Measurements from ENCODE around the gene RTP2.

The RTP2 gene

DNA sequence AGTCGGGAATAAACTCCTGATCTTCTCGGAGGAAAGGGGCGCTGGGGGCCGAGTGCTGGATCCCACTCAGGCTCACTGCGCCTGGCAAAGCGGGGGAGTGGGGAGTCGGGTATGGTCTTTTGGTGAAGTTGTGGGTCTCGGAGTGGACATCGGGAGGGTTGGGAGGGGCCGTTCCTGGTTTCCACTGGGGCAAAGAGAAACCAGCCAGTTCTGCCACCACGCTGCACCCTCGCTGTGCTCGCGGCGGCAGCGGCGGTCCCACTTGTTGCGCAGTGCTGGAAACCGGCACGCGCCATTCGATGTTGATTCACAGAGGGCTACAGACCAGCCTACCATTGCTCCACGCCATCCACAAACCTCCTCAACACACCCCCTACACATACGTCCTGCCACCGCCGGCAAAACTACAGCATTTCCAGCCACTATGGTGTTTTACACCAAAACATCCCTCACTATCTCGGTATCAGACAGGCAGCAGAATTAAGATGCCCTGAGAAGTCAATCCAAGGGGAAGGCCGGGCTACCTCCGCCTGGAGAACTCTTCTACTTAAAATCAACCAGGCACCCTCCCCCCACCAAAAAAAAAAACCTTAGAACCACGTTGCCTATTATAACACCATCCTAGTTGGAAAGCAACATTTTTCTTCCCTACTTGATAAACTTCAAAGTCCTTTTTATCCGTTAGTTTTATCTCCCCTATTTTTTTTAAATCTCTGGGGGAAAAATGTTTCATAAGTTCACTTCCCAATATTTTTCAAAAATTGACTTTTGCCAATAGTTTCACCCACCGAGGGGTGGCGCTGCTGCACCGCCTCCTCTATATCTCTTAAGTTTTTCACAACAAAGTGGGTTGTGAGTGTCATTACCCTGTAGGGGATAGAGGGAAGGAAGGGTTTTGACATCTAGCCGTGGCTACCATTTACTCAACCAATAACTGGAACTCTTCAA lies 39.3 kb upstream of the RTP2 start (continued):
- TF ChIP-seq, protein P1, sequence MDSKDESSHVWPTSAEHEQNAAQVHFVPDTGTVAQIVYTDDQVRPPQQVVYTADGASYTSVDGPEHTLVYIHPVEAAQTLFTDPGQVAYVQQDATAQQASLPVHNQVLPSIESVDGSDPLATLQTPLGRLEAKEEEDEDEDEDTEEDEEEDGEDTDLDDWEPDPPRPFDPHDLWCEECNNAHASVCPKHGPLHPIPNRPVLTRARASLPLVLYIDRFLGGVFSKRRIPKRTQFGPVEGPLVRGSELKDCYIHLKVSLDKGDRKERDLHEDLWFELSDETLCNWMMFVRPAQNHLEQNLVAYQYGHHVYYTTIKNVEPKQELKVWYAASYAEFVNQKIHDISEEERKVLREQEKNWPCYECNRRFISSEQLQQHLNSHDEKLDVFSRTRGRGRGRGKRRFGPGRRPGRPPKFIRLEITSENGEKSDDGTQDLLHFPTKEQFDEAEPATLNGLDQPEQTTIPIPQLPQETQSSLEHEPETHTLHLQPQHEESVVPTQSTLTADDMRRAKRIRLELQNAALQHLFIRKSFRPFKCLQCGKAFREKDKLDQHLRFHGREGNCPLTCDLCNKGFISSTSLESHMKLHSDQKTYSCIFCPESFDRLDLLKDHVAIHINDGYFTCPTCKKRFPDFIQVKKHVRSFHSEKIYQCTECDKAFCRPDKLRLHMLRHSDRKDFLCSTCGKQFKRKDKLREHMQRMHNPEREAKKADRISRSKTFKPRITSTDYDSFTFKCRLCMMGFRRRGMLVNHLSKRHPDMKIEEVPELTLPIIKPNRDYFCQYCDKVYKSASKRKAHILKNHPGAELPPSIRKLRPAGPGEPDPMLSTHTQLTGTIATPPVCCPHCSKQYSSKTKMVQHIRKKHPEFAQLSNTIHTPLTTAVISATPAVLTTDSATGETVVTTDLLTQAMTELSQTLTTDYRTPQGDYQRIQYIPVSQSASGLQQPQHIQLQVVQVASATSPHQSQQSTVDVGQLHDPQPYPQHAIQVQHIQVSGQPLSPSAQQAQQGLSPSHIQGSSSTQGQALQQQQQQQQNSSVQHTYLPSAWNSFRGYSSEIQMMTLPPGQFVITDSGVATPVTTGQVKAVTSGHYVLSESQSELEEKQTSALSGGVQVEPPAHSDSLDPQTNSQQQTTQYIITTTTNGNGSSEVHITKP (tag by site-specific recombination; IDR thresholded peaks at IDR 0.05), result peak; percentile 69
- no peak for TF ChIP-seq PRDM1 (tag by site-specific recombination; IDR thresholded peaks at IDR 0.05)
- TF ChIP-seq ZFP69B (tag by site-specific recombination; IDR thresholded peaks at IDR 0.05), result 0 out of 2 replicates have a peak, but pooled peaks have one; percentile 29
- peak; percentile 40 for TF ChIP-seq KLF9 (tag by site-specific recombination; IDR thresholded peaks at IDR 0.05; ENCODE audit: low read depth)
- TF ChIP-seq, protein P2, sequence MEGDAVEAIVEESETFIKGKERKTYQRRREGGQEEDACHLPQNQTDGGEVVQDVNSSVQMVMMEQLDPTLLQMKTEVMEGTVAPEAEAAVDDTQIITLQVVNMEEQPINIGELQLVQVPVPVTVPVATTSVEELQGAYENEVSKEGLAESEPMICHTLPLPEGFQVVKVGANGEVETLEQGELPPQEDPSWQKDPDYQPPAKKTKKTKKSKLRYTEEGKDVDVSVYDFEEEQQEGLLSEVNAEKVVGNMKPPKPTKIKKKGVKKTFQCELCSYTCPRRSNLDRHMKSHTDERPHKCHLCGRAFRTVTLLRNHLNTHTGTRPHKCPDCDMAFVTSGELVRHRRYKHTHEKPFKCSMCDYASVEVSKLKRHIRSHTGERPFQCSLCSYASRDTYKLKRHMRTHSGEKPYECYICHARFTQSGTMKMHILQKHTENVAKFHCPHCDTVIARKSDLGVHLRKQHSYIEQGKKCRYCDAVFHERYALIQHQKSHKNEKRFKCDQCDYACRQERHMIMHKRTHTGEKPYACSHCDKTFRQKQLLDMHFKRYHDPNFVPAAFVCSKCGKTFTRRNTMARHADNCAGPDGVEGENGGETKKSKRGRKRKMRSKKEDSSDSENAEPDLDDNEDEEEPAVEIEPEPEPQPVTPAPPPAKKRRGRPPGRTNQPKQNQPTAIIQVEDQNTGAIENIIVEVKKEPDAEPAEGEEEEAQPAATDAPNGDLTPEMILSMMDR (tag by site-specific recombination; IDR thresholded peaks at IDR 0.05), result 0 out of 2 replicates have a peak, but pooled peaks have one; percentile 26
- no peak for TF ChIP-seq ZNF23 (tag by site-specific recombination; IDR thresholded peaks at IDR 0.05; ENCODE audit: borderline replicate concordance)
- no peak for TF ChIP-seq IKZF3 (tag by site-specific recombination; IDR thresholded peaks at IDR 0.05)
- no peak for TF ChIP-seq ZNF433 (tag by site-specific recombination; IDR thresholded peaks at IDR 0.05; ENCODE audit: low read depth)
- TF ChIP-seq, protein P3, sequence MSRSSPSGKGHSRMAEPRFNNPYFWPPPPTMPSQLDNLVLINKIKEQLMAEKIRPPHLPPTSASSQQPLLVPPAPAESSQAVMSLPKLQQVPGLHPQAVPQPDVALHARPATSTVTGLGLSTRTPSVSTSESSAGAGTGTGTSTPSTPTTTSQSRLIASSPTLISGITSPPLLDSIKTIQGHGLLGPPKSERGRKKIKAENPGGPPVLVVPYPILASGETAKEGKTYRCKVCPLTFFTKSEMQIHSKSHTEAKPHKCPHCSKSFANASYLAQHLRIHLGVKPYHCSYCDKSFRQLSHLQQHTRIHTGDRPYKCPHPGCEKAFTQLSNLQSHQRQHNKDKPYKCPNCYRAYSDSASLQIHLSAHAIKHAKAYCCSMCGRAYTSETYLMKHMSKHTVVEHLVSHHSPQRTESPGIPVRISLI (tag by site-specific recombination; IDR thresholded peaks at IDR 0.05), result peak; percentile 93
- no peak for TF ChIP-seq ZNF571 (tag by site-specific recombination; IDR thresholded peaks at IDR 0.05)
- TF ChIP-seq SP2 (tag by site-specific recombination; IDR thresholded peaks at IDR 0.05), result no peak
- no peak for TF ChIP-seq ZNF701 (tag by site-specific recombination; IDR thresholded peaks at IDR 0.05)
- TF ChIP-seq, protein P4, sequence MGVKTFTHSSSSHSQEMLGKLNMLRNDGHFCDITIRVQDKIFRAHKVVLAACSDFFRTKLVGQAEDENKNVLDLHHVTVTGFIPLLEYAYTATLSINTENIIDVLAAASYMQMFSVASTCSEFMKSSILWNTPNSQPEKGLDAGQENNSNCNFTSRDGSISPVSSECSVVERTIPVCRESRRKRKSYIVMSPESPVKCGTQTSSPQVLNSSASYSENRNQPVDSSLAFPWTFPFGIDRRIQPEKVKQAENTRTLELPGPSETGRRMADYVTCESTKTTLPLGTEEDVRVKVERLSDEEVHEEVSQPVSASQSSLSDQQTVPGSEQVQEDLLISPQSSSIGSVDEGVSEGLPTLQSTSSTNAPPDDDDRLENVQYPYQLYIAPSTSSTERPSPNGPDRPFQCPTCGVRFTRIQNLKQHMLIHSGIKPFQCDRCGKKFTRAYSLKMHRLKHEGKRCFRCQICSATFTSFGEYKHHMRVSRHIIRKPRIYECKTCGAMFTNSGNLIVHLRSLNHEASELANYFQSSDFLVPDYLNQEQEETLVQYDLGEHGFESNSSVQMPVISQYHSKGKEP (tag by site-specific recombination; IDR thresholded peaks at IDR 0.05), result no peak
- no peak for TF ChIP-seq KLF8 (tag by site-specific recombination; IDR thresholded peaks at IDR 0.05)
- peak; percentile 78 for TF ChIP-seq ZNF366 (tag by site-specific recombination; conservative IDR thresholded peaks at IDR 0.05)
- no peak for TF ChIP-seq ZNF311 (tag by site-specific recombination; IDR thresholded peaks at IDR 0.05; ENCODE audit: borderline replicate concordance)
- no peak for TF ChIP-seq ZBTB20 (tag by site-specific recombination; IDR thresholded peaks at IDR 0.05)
- no peak for TF ChIP-seq ZNF514 (tag by site-specific recombination; IDR thresholded peaks at IDR 0.05)
- no peak for TF ChIP-seq ZNF585B (tag by site-specific recombination; IDR thresholded peaks at IDR 0.05)
- no peak for TF ChIP-seq ZBTB17 (tag by site-specific recombination; IDR thresholded peaks at IDR 0.05)
